22Rv1 (cell line): ENCODE results near the gene STRBP.
A peak's percentile ranks its signal among the peaks of the same experiment; 100 is the strongest.

Experiments
- H3K27ac ChIP-seq: fragments of 450-650 bp; 2 replicates; pipeline ENCODE4 v1.5.1; 2017
- CTCF ChIP-seq: fragments of 450-650 bp; IDR thresholded peaks from 2 replicates; pipeline ENCODE4 v1.5.1; 2017; ENCODE audit warnings: mild to moderate bottlenecking
- ZFX ChIP-seq: fragments of 450-650 bp; IDR thresholded peaks from 2 replicates; pipeline ENCODE4 v1.6.1; 2017; ENCODE audit warnings: antibody characterized with exemption, borderline replicate concordance

STRBP gene

GRCh38 chr9:123234853-123235252 lies 33.5 kb downstream of the STRBP start:
- TF ChIP-seq ZFX: no peak
- TF ChIP-seq CTCF: no peak
- H3K27ac ChIP-seq: no peak overlapping the region

- TF ChIP-seq ZFX (no peak), CTCF (no peak)
- no peak overlapping the region for H3K27ac ChIP-seq
Observed at GRCh38 chr9:123232332-123232731, 36.1 kb downstream of the STRBP start.

GRCh38 chr9:123231421-123231820 lies 37.0 kb downstream of the STRBP start:
- TF ChIP-seq CTCF (no peak), ZFX (no peak)
- no peak overlapping the region for H3K27ac ChIP-seq

- TF ChIP-seq ZFX (no peak), CTCF (no peak)
- H3K27ac ChIP-seq: no peak overlapping the region
Observed at GRCh38 chr9:123228967-123229366, 39.4 kb downstream of the STRBP start.

- H3K27ac ChIP-seq: no peak overlapping the region
- no peak for TF ChIP-seq CTCF
- no peak for TF ChIP-seq ZFX
Observed at GRCh38 chr9:123225995-123226394, 42.4 kb downstream of the STRBP start.

- no peak overlapping the region for H3K27ac ChIP-seq
- TF ChIP-seq CTCF (peak; percentile 50), ZFX (no peak)
Observed at GRCh38 chr9:123225374-123225813, 43.0 kb downstream of the STRBP start.

- no peak overlapping the region for H3K27ac ChIP-seq
- no peak for TF ChIP-seq ZFX
- TF ChIP-seq CTCF: no peak
Observed at GRCh38 chr9:123220127-123220526, 48.3 kb downstream of the STRBP start.
